Pancreas (tissue), 10 donors: ENCODE results near the gene LRBA. TPM values are rescaled to one million over a fixed set of nuclear protein-coding genes. Genes with fewer than 3 reads are reported as not detected.
"Not testable (repeated sequence)": the region's sequence is repeated elsewhere in the genome, so short reads cannot be mapped to it uniquely, and the experiment has no call there.

Experiments used
- ATAC-seq, 4 donors: fragments of 200-7000 bp; cut with Tn5 transposase; one replicate each; pipeline versions ENCODE4 v1.8.0 to v1.9.1; 2020; ENCODE audit warnings: mild to moderate bottlenecking in 4 of 4, moderate library complexity in 4 of 4
- DNase-seq, 6 donors: peaks; one replicate each; pipeline ENCODE4 v3.0.0-alpha.2; 2020
- FAIRE-seq: peaks from 2 replicates; lab custom pipeline; 2012; peaks lifted over from hg19 to GRCh38; lab: Jason Lieb, UNC
- H3K27ac ChIP-seq, 4 donors: fragments of 200-600 bp; sonication (generic); 1 replicate in 3 of 4; 2 replicates in 1 of 4; pipeline versions ENCODE4 v1.5.0 to v1.8.0; 2020
- H3K27me3 ChIP-seq, 4 donors: fragments of 200-600 bp; one replicate each; pipeline ENCODE4 v1.8.0; 2021
- H3K36me3 ChIP-seq, 3 donors: fragments of 200-600 bp; sonication (generic) in 1 of 3; one replicate each; pipeline versions ENCODE4 v1.5.0 to v1.8.0; 2020 to 2021
- H3K4me1 ChIP-seq, 3 donors: fragments of 200-600 bp; one replicate each; pipeline ENCODE4 v1.8.0; 2021
- H3K4me3 ChIP-seq, 4 donors: fragments of 200-600 bp; sonication (generic) in 2 of 4; one replicate each; pipeline versions ENCODE4 v1.5.0 to v1.8.0; 2020 to 2021
- H3K9me3 ChIP-seq, 4 donors: fragments of 200-600 bp; one replicate each; pipeline ENCODE4 v1.8.0; 2021
- CTCF ChIP-seq, 4 donors: fragments of 200-600 bp; sonication (generic) in 3 of 4; IDR thresholded peaks; one replicate each; pipeline versions ENCODE4 v1.5.0 to v1.8.0; 2021; ENCODE audit warnings: antibody characterized with exemption in 4 of 4
- WGBS, 2 donors: extraction: QIAGEN DNeasy Blood & Tissue Kit; methylation state at CpG; one replicate each; pipeline ENCODE4 v1.1.7; 2013; 5-methylcytosine and 5-hydroxymethylcytosine counted together
- intact Hi-C, 3 donors: fragments of 100-400 bp; cut with DNase I; formaldehyde crosslinking; loops; one replicate each; pipeline versions ENCODE4 v1.11.1 to v1.14.2; 2022
- polyA plus RNA-seq, 2 donors: library from polyadenylated mRNA; stranded (reverse); fragments of 200-250 nt; gene quantifications; one replicate each; pipeline ENCODE4 v1.2.3, GENCODE V29; 2013
- total RNA-seq, 6 donors: library from RNA; stranded (reverse); fragmentation: NEBNext Ultra II Directional in 4 of 6; extraction: Animal tissue kit (Norgen Biotek cat#: 25700) in 4 of 6; gene quantifications; one replicate each; pipeline versions ENCODE4 v1.2.1 to v1.2.4, GENCODE V29; 2021 to 2023
- donor health status: healthy with polysubstance abuse.
- donor health status: DM: no; HTN: no; CAD: no; lungs with moderate emphysema.
- donor health status: DM: no; HTN: no; CAD: no.
- donor health status: control.
- donor health status: control.
- donor health status: Bipolar disorder and iron deficiency.
- donor health status: DM: yes; HTN: yes; CAD: no.
- donor health status: DM: no; HTN: no; CAD: no.
- donor health status: DM: no; HTN: no; CAD: no.
- donor health status: DM: yes; HTN: yes; CAD: no.

LRBA gene
- total RNA-seq (10 to 100 TPM; 20.3 to 35.3 (median 26.7) TPM), polyA plus RNA-seq (10 to 100 TPM in 1 of 2 donors, 1 to 10 TPM in 1; 6.6 to 17.8 TPM)

GRCh38 chr4:151014521-151015458, at the start of gene LRBA:
LRBA (minus strand) TSS chr4:151015284; CDS start chr4:151014642, 642 bp downstream.
- H3K9me3 ChIP-seq = no peaks in the 10 kb centered on the region
- no peak for TF ChIP-seq CTCF (IDR thresholded peaks at IDR 0.05)
- intact Hi-C loops = no loop called here
- 0% methylated on average over 31 to 37 of the region's 37 CpGs for WGBS, 2 donors
- no peaks in the 10 kb centered on the region for H3K27me3 ChIP-seq
- peaks cover 0 to 6% (median 4%) of the 10 kb centered on the region in 3 donors for H3K4me1 ChIP-seq
- peak within 1 kb of the TSS; percentile 98 to 100 (median 98) for H3K27ac ChIP-seq
- DNase-seq = peak in 5 of 6 donors; percentile 85 to 92 (median 88)
- peak; percentile 78 to 89 (median 84) for ATAC-seq
- H3K4me3 ChIP-seq = peak within 1 kb of the TSS; percentile 77 to 94 (median 82)
- FAIRE-seq = no peak
- H3K36me3 ChIP-seq = no peaks in the 10 kb centered on the region

- ATAC-seq, H3K9me3 ChIP-seq, H3K27me3 ChIP-seq, H3K4me1 ChIP-seq, H3K4me3 ChIP-seq, FAIRE-seq, intact Hi-C loops, H3K27ac ChIP-seq, H3K36me3 ChIP-seq, DNase-seq: not testable (repeated sequence)
- 97 to 98% methylated on average over 3 of the region's 3 CpGs for WGBS, 2 donors
These were observed 48.1 kb upstream of the LRBA start for GRCh38 chr4:151063143-151063542.

GRCh38 chr4:151055539-151055938, 40.5 kb upstream of the LRBA start:
- TF ChIP-seq CTCF (IDR thresholded peaks at IDR 0.05) = no peak
- H3K4me3 ChIP-seq = no peak overlapping the region
- no peak overlapping the region for H3K27ac ChIP-seq
- H3K4me1 ChIP-seq = no peaks in the 10 kb centered on the region
- no peaks in the 10 kb centered on the region for H3K27me3 ChIP-seq
- intact Hi-C loops = no loop called here
- H3K9me3 ChIP-seq = no peaks in the 10 kb centered on the region
- no peaks in the 10 kb centered on the region for H3K36me3 ChIP-seq
- FAIRE-seq = no peak
- no peak for ATAC-seq
- 11 to 33% methylated on average over 1 of the region's 1 CpG for WGBS, 2 donors
- DNase-seq = no peak

- no peaks in the 10 kb centered on the region for H3K36me3 ChIP-seq
- ATAC-seq (no peak), FAIRE-seq (no peak), DNase-seq (no peak)
- 76 to 78% methylated on average over 3 of the region's 3 CpGs for WGBS, 2 donors
- H3K9me3 ChIP-seq = no peaks in the 10 kb centered on the region
- no peak overlapping the region for H3K27ac ChIP-seq
- no peak overlapping the region for H3K4me3 ChIP-seq
- no peaks in the 10 kb centered on the region for H3K27me3 ChIP-seq
- intact Hi-C loops = no loop called here
- TF ChIP-seq CTCF (IDR thresholded peaks at IDR 0.05) = no peak
- no peaks in the 10 kb centered on the region for H3K4me1 ChIP-seq
These were observed 37.7 kb upstream of the LRBA start for GRCh38 chr4:151052785-151053184.

- Histone ChIP-seq H3K27ac (no peak overlapping the region), H3K4me3 (no peak overlapping the region), H3K36me3 (no peaks in the 10 kb centered on the region), H3K9me3 (no peaks in the 10 kb centered on the region), H3K27me3 (no peaks in the 10 kb centered on the region), H3K4me1 (no peaks in the 10 kb centered on the region)
- intact Hi-C loops = no loop called here
- FAIRE-seq = no peak
- no peak for TF ChIP-seq CTCF (IDR thresholded peaks at IDR 0.05)
- no peak for DNase-seq
- 92 to 96% methylated on average over 13 of the region's 13 CpGs for WGBS, 2 donors
- ATAC-seq = no peak
These were observed 34.4 kb upstream of the LRBA start for GRCh38 chr4:151049430-151049884.
